CD4-positive, alpha-beta T cell treated with Interleukin-15 for 4 hours (primary cell): ENCODE measurements around the gene VCX2.
"Not testable (repeated sequence)": the region's sequence is repeated elsewhere in the genome, so short reads cannot be mapped to it uniquely, and the experiment has no call there.

Source experiments
- DNase-seq: peaks from one replicate; pipeline ENCODE4 v3.0.0-alpha.2; 2020; ENCODE audit warnings: low spot score

VCX2 gene

DNA sequence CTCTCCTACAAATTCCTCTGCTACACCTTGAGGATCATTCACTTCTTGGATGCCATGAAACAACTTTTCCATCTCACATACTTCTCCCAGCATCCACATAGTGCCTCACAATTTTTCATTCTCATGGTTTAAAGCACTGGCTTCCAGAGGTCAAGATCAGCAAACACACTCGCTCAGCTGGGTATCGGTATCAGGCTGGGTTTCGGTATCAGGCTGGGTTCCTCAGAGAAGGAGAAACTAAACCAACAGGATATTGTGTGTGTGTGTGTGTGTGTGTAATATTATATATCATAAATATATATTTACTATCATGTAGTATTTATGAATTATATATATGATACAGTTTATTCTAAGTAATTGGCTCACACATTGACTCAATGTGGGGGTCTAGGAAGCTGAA is at the start of gene VCX2:
Gene VCX2, minus strand, starts transcription at position 99 of the 400 bp plus-strand sequence. CDS start 624 bp downstream, outside the sequence.
- DNase-seq: not testable (repeated sequence)

DNA sequence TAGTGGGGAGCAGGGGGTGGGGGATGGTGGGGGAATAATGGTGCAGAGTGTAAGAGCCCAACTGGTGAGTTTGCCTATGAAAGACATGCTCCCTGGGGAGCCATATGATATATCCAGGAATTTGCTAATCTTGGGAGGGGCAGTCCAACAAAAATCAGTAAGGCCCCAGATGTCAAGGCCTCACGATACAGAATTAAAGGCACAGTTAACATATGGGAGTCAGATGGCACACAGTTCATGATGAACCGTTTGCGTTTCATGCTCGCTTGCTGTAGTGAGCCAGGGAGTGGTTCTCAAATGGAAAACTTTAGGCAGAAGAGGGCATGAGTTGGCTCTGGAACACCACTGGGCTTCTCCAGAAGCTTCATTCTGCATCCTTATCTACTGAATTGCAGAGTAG is 33.9 kb upstream of the VCX2 start:
- no peak for DNase-seq

DNA sequence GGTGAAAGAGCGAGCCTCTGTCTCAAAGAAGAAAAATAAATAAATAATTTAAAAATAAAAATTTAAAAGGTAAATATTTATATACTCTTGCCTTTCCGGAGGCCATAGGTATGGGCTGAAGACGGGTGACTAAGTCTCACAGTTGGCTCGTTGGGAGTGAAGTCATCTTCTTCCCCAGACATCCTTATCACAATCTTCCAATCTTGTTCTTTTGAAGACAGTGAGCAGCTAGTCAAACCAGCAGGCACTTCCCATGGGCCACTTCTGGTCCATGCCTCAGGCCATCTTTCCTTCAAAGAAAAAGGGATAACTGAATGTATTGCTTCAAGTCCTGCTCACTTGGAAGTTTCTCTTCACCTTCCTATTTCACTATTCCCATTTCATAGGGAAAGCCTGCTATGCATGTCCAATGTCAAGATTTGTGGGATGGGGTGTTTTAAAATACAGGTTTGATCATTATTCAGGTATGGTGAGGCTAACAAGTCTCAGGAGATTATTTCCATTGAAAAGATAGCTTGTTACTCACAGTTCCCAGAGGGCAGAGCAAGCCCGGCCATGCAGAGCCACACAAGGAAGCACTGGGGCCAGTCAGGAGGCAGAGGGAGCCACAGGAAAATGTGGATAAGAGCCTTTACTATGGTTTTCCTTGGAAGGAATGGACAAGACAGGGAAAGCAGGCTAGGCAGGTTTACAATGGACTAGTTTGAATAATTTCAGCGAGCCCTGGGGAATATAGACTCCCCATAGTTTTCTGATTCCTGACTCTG is 33.3 kb upstream of the VCX2 start:
- DNase-seq: no peak

DNA sequence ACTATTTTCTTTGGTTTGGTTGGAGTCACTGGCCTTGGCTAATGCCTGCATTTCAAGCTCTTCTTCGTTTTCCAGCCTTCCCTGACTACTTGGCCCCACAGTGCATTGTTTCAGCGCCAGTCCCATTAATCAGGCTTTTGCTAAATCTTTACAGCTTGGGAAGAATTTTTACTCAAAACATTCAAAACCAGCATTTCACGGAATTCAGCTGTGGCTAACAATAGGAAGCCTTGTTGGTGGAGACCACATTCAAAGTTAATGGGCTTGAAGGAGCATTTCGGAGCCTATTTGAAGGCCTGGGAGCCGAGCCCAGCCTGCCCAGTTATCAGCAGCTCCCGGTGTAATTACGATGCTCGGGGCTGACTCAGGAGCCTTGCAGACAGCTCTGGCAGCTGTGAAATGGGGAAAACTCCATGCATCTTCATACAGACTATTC is 30.8 kb upstream of the VCX2 start:
- no peak for DNase-seq

DNA sequence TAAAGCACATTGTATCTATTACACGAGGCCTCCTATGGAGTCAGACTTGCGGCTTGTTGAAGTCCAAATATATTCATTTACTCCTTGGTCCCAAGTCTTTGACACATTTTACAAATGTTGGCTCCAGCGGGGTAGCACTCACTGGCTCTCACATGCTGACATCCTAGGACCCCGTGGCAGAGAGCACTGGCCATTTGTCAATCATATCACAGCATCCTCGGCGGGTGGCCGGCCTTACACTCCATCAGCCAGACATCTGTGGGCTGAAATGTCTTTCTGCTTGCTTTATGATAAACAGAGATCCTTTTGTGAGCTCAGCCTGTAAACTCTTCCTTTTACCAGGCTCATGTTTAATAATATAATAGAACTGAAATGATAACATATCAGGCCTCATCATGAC is 25.7 kb upstream of the VCX2 start:
- DNase-seq: no peak

DNA sequence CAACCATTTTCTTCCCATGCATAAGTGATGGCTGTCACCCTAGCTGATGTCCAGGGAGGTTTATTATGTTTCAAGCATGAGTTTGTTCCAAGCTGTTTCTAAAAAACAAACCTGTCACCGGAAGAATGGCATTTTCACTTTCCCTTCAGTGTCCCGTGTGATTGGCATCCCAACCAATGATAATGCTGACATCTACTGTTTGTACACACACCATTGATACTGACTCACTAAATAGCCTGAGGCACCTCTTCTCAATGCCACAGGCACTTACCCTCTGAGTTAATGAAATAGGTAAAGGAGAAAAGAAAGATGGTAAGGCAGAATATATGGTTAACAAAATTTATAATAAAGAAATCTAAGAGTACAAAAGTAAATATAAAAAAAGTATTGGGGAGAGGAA is 23.1 kb upstream of the VCX2 start:
- DNase-seq: no peak

DNA sequence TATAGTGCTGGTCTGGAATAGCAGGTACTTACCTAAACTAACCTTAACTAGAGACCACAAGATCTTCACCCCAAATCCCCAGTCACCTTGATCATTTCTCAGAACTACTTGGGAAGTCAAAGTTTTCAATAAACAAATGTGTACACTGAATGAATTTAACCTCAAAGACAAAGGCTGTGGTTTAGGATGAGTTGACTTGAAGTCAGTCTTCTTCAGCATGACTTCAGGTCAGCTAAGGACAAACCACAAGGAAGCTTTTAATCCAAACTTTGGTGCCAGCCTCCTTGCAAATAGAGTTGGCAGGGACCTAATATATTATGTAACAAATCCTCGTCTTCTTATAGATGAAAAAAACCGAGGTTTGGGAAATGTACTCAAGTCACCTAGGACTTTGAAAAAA is 21.2 kb upstream of the VCX2 start:
- no peak for DNase-seq

DNA sequence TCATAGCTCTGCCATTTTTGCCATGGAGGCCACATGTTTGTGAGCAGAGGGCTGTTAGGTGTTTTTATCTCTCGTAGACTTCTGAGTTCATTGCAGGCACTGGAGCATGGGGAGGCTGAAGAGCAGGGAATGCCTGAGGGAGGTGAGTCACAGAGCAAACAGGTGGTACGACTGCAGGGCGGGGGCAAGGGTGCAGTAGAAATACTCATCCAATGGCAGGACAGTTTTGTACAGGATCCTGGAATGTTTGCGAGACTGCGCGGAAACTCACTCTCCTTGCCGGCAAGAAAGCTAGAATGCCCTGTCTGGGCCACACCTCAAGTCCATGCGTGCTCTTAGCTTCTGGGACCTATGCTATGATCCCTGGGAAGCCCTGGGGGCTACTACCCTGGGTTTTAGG is 20.0 kb upstream of the VCX2 start:
- no peak for DNase-seq

DNA sequence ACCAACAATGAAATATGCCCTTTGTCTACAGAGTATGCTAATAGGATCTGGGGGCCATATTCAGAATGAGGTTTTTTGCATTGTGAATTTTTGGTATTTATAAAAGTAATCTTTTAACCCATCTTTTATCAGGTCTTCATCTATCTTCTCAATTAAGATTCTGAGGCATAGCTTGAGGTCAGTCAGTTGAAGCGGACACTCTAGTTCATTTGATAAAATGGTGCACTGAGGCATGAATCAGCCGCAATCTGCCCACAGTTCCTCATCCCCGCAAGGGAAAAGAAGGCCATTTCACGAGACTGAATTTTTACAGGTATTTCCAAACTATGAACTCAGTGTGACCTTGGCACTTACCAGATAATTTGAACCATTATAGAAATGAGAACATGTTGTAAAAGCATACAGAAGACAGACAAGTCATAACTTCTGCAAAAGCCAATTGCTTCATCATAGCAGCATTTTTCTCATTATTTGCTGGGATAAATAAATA is 19.3 kb upstream of the VCX2 start:
- DNase-seq: no peak

DNA sequence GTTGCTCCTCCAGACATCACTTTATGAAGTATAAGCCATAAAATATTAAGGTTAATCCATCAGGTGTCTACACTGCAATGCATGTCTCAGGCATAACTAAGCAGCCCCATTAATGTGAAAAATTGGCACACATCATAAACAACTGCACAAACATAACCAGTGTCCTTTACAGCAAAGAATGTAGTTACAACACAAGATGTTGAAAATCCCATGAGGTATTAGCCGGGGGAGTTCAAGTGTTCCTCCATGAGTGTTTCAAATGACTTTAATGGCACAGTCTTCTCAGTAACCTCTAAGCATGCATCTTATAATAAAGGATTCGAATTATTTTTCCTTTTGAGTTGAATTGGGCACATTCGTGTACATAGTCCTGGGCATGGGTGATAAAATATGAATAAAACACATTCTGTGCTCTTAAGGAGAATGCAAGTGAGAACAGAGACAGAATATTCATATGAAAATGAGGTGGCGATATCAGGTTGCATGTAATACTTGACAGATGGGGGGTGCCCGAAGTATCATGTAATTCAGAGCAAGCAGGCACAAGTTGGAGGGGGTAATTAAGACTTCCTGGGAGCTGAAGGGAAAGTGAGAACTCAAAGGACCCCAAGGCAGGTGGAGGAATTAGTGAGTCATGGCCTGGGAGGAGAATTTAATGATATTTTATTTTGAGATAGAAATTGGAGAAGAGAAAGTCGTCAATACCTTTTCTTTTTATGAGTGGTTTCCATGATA is 18.2 kb upstream of the VCX2 start:
- DNase-seq: no peak

DNA sequence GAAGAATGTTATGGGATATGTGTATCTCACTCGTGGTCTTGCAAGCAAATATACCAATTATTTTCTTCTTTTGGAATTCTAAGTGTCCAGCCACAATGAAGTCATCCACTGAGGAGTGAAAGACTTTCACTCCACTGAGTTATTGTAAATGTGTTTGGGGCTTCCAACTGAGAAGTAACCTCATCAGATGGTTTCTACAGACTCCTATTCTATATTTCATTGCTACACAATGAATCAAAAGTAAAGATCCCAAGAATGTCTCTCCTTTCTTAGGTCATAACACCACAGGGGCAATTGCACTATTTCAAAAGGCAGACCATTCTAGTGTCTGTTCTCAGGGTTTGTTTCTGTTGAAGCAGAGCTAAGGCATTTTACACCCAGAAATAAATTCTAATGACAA is 12.3 kb upstream of the VCX2 start:
- no peak for DNase-seq

DNA sequence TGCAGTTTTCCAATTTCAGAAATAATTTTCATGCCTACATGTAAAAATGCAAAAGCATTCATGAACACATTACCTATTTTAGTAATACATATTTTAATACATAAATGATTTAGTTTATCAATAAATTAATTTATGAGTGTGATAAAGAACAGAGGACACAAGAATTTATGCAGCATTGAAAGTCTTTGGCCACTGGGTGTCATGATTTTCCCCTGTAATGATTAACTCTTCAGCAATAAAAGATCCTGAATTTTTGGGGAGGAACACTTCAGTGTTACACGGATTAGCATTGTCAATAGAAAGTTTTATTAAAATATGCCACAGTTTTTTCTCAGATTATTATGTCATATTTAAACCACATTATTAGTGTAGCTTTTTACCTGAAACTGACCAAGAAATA is 8.6 kb upstream of the VCX2 start:
- DNase-seq: no peak

DNA sequence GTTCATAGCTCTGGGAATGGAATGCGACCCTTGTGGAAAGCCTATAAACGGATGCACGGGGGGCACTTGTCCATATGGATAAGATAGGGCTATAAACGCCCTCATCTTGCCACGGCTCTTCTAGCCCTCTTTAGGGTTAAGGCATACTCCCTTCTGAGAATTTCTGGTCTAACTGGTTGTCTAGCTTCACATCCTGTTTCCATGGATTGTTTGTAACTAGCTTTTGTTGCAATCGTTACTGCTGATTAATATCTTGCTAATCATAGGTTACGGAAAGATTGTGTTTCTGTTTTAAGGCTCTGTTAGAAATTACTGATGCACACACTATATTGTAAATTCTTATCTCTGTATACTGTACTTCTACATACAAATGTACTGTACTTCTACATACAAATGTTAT is 17.1 kb downstream of the VCX2 start:
- DNase-seq: not testable (repeated sequence)

DNA sequence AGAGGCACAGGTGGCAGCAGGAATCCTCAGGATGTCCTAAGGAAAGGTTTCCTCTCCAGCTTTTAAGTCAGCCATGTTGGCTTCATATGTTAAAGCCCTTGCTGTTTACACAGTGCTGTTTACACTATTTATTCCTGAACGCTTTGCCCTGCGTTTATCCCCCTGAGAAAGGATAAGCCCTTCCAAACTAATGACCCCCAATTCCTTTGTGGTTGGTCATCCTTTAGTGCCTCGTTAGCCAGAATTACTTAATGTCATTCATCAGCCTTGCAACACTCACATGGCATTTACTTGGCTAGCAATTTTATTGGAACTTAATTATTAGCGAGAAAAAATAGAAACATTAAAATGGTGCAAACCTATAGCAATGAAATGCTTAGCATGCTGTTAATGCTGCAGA is 23.8 kb downstream of the VCX2 start:
- no peak for DNase-seq

DNA sequence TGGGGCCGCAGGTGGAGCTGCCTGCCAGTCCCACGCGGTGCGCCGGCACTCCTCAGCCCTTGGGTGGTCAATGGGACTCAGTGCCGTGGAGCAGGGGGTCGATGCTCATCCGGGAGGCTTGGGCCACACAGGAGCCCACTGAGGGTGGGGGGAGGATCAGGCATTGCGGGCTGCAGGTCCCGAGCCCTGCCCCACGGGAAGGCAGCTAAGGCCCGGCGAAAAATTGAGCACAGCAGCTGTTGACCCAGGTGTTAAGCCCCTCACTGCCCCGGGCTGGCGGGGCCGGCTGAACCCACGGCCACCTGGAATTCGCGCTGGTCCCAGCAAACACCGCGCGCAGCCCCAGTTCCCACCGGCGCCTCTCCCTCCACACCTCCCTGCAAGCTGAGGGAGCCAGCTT is 26.1 kb downstream of the VCX2 start:
- no peak for DNase-seq

DNA sequence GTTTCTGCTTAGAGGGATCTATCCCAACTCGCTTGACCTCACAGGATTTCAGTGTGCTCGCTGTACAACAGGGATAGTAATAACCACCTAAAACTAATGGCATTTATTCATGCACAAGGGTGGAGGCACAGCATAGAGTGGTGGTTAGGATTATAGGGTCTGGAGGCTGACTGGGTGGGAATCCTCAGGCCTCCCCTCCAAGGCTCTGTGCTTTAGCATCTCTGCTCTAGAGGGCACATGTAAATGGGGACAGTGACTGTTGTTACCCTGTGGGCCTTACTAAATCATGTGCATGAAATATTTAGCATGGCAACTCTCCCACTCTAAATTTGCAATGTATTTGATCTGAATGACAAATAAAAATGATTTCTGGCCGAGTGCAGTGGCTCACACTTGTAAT is 29.2 kb downstream of the VCX2 start:
- DNase-seq: no peak

DNA sequence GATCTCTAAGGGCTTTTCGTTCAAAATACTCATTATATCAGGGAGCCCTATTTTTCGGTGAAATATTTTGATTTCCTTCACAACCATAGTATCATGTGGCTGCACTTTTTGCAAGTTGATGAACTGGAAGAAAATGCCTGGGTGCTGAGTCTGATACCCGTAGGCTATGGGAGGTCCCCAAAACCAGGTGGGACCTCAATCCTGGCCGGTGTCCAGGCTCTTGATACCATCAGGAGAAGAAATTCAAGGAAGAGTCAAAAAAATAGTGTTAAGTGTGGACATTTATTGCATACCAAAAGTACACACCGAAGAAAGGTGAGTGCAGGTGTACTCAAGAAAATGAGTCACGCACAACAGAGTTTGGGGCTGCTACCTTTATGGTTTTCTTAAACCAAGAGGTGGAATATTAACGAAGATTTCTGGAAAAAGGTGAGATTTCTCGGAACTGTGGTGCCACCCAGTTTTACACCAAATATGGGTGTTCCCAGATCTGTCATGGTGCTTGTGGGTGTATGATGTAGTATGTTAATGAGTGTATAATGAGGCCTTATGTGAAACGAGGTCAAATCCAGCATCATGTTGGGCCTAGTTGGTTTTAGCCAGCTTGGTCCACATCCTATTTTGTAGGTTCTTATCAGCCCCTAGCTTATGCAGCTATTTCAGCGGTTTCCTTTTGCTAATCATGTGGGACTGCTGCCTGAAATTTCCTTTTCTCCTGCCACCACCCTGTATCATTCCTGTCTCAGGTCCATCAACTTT is 29.9 kb downstream of the VCX2 start:
- no peak for DNase-seq

DNA sequence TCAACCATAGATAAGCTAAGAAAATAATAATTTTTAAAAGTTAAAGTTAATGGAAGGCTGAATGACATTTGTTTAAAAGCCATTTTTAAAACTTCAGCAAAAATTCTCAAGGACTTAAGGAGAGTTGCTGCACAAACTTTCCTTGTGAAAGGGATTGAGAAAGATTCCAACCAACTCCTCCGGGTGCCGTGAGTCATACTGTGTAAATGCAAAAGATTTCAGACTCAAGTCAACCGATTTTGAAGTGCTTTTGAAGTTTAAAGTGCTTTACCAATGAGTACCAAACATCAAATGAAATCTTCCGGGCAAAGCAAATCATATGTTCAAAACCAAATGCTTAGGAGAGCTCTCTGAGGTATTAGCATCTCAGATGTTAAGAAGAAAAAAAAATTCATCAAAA is 31.4 kb downstream of the VCX2 start:
- DNase-seq: no peak

DNA sequence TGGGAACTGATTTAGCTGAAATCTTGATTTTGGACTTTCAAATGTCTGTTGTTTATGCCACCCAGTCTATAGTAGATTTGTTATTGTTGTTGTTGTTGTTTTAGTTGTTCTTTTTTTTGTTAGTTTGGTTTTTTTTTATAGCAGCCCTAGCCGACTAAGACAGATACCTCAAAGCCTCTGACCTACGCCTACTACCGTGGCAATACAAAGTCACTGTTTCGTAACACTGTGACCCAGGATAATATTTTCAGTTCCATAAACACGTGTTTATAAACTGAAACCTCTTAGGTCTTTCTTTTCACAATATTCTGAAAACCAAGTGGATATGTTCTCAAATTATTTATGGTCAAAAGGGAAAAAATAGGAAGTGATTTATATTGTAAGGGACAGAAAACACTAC is 32.8 kb downstream of the VCX2 start:
- DNase-seq: no peak

DNA sequence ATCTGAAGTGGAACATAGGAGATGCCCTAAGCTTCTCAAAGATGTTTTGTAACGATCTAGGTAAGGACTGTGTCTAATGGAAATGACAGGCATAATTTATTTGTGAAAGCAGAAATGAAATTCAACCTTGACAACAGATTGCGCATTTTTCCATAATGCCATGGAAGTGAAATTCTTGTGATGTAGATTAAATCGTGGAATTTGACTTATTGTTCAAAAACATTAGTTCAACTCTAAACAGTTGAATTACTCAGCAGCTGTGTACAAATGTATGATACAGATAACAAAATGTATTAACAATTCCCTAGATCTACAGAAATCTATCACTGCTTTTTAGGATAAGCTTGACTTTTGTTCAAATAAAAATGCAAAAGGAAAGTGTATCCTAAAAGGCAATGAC is 44.4 kb downstream of the VCX2 start:
- DNase-seq: no peak

DNA sequence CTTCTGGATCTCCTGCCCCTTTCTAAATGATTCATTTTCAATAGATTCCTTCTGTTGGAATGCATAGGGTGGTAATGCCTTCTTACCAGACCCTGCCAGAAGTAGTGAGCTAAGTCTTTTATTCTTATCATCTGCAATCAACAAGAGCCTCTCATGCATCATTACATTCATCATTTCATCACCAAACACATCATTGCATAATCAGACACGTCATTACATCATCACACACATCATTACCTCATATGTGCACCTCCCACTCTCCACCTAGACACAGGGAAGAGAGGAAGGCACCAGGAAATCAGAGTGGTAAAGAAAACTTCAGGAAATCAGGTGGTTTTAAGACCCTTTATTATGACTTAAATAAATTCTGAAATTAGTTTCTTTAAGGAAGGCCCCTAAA is 45.0 kb downstream of the VCX2 start:
- no peak for DNase-seq

DNA sequence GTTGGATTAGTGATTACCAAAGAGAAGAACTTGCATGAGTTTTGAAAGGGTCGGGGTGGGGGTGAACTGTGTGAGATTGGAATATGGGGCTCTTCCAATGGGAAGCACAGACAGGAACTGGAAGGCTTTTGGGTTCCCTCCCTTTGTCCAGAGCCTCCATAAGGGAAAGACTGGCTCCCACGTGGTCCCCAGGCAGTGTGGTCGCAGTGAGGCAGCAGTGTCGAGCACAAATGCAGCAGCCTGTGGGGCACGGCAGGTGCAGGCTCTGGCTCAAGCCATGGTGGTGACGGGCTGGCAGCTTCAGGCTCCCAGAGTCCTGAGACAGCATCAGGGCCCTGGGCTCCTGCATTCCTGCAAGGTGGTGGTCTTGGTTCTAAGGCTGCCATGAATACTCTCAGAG is 45.5 kb downstream of the VCX2 start:
- DNase-seq: no peak

DNA sequence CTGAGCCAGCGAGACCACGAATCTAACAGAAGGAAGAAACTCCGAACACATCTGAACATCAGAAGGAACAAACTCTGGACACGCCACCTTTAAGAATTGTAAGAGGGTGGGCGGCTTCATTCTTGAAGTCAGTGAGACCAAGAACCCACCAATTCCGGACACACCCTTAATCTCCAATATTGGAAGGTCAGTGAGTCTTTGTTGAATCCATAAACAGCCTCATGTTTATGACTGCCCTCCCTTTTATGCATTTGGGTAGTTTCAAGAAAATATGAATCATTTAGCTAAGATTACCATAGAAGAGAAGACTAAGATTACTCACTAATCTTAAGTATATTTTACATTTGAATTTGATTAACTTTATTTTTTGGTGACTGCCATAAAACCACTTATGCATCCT is 48.5 kb downstream of the VCX2 start:
- DNase-seq: no peak
